Activated CD8-positive, alpha-beta memory T cell treated with anti-CD3 and anti-CD28 coated beads, Interleukin-2, amount 10 ng/mL, durations not matched to agents 7 days and 5 days (primary cell): Measurements from ENCODE around the gene ARPC4. TPM values are rescaled to one million over a fixed set of nuclear protein-coding genes. Genes with fewer than 3 reads are reported as not detected.

Experiments
- ATAC-seq: fragments of 150-1000 bp; cut with Tn5 transposase; one replicate; pipeline ENCODE4 v1.10.0; 2021; ENCODE audit warnings: moderate library complexity
- CTCF ChIA-PET: fragments of 350-600 bp; sonication (Branson Sonifier 250); formaldehyde crosslinking; loops from one replicate; lab custom pipeline; 2021; ENCODE audit warnings: antibody characterized with exemption; lab: Charles Lee
- DNase-seq: peaks from one replicate; pipeline ENCODE4 v3.0.0-alpha.2; 2020
- H3K27ac Mint-ChIP-seq: one replicate; pipeline ENCODE4 v1.8.0; 2021; ENCODE audit warnings: mild to moderate bottlenecking, mixed read lengths
- H3K27me3 Mint-ChIP-seq: one replicate; pipeline ENCODE4 v1.8.0; 2021; ENCODE audit warnings: mixed read lengths
- H3K36me3 Mint-ChIP-seq: one replicate; pipeline ENCODE4 v1.8.0; 2021; ENCODE audit warnings: mild to moderate bottlenecking, mixed read lengths
- H3K4me1 Mint-ChIP-seq: one replicate; pipeline ENCODE4 v1.8.0; 2021; ENCODE audit warnings: mixed read lengths
- H3K4me3 Mint-ChIP-seq: one replicate; pipeline ENCODE4 v1.8.0; 2021; ENCODE audit warnings: mild to moderate bottlenecking, moderate library complexity, mixed read lengths
- H3K9me3 Mint-ChIP-seq: one replicate; pipeline ENCODE4 v1.8.0; 2022; ENCODE audit warnings: low read depth, mixed read lengths
- total RNA-seq, 2 experiments: library from RNA; stranded (reverse); gene quantifications; one replicate each; pipeline ENCODE4 v1.2.3, GENCODE V29; 2021

The ARPC4 gene
- total RNA-seq, 2 experiments from 2014 or later: 274 to 300 TPM

- Mint-ChIP-seq H3K27ac (peak overlapping the region; percentile 99), H3K36me3 (peaks cover 53% of the 10 kb centered on the region), H3K9me3 (no peaks in the 10 kb centered on the region), H3K4me3 (no peak overlapping the region), H3K4me1 (peaks cover 54% of the 10 kb centered on the region), H3K27me3 (no peaks in the 10 kb centered on the region)
- CTCF ChIA-PET: interaction anchor here (1.0 to 4.0 kb wide), 4 partner anchors 15 to 124 kb away, joined by 3 to 24 read pairs (median 4); partner anchors contain the start of genes ARPC4 and TADA3
- ATAC-seq (no peak), DNase-seq (no peak)
Observed at GRCh38 chr3:9806688-9807589, 14.1 kb downstream of the ARPC4 start.

GRCh38 chr3:9807981-9808344 is 15.1 kb downstream of the ARPC4 start:
- H3K36me3 Mint-ChIP-seq: peaks cover 49% of the 10 kb centered on the region
- no peak overlapping the region for H3K4me3 Mint-ChIP-seq
- peak overlapping the region; percentile 99 for H3K27ac Mint-ChIP-seq
- no peaks in the 10 kb centered on the region for H3K9me3 Mint-ChIP-seq
- no peaks in the 10 kb centered on the region for H3K27me3 Mint-ChIP-seq
- DNase-seq (no peak), ATAC-seq (no peak)
- H3K4me1 Mint-ChIP-seq: peaks cover 54% of the 10 kb centered on the region
- CTCF ChIA-PET: interaction anchor here (0.9 to 4.0 kb wide), 7 partner anchors 16 to 125 kb away, joined by 3 to 24 read pairs (median 7); partner anchors contain the start of genes ARPC4, BRPF1 and TADA3

- ATAC-seq (peak; percentile 68), DNase-seq (peak; percentile 81)
- peaks cover 48% of the 10 kb centered on the region for H3K36me3 Mint-ChIP-seq
- CTCF ChIA-PET: interaction anchor here (0.9 to 4.0 kb wide), 11 partner anchors 17 to 455 kb away, joined by 3 to 24 read pairs (median 5); partner anchors contain the start of genes ARPC4, BRPF1 and TADA3
- peak overlapping the region; percentile 85 for H3K4me3 Mint-ChIP-seq
- H3K4me1 Mint-ChIP-seq: peaks cover 54% of the 10 kb centered on the region
- no peaks in the 10 kb centered on the region for H3K9me3 Mint-ChIP-seq
- H3K27ac Mint-ChIP-seq: peak overlapping the region; percentile 99
- no peaks in the 10 kb centered on the region for H3K27me3 Mint-ChIP-seq
Observed at GRCh38 chr3:9808345-9809037, 15.6 kb downstream of the ARPC4 start.

- H3K36me3 Mint-ChIP-seq: peaks cover 43% of the 10 kb centered on the region
- no peaks in the 10 kb centered on the region for H3K9me3 Mint-ChIP-seq
- peak overlapping the region; percentile 85 for H3K4me3 Mint-ChIP-seq
- H3K27me3 Mint-ChIP-seq: no peaks in the 10 kb centered on the region
- DNase-seq (no peak), ATAC-seq (peak; percentile 10)
- H3K27ac Mint-ChIP-seq: peak overlapping the region; percentile 99
- H3K4me1 Mint-ChIP-seq: peaks cover 53% of the 10 kb centered on the region
- CTCF ChIA-PET: interaction anchor here (0.6 to 4.0 kb wide), 11 partner anchors 17 to 456 kb away, joined by 3 to 24 read pairs (median 4); partner anchors contain the start of genes ARPC4, BRPF1 and TADA3
Observed at GRCh38 chr3:9809239-9809614, 16.3 kb downstream of the ARPC4 start.

GRCh38 chr3:9809615-9810432 is 16.9 kb downstream of the ARPC4 start, which contains the start of gene TTLL3:
Gene TTLL3 (plus strand): TSS chr3:9810262. CDS start chr3:9810662, 400 bp downstream.
- H3K4me1 Mint-ChIP-seq: peaks cover 48% of the 10 kb centered on the region
- ATAC-seq (peak; percentile 67), DNase-seq (peak; percentile 64)
- no peaks in the 10 kb centered on the region for H3K9me3 Mint-ChIP-seq
- H3K27ac Mint-ChIP-seq: peak within 1 kb of the TSS; percentile 99
- no peaks in the 10 kb centered on the region for H3K27me3 Mint-ChIP-seq
- peaks cover 38% of the 10 kb centered on the region for H3K36me3 Mint-ChIP-seq
- CTCF ChIA-PET: interaction anchor here (0.6 to 4.0 kb wide), 9 partner anchors 18 to 457 kb away, joined by 3 to 24 read pairs (median 4); partner anchors contain the start of genes ARPC4, BRPF1 and TADA3
- H3K4me3 Mint-ChIP-seq: peak within 1 kb of the TSS; percentile 85

- no peak overlapping the region for H3K27ac Mint-ChIP-seq
- CTCF ChIA-PET: interaction anchor here (2.3 to 4.0 kb wide), 2 partner anchors 19 to 83 kb away, joined by 5 to 24 read pairs; partner anchors contain the start of genes ARPC4 and TADA3
Observed at GRCh38 chr3:9810433-9810770, 17.5 kb downstream of the ARPC4 start.

GRCh38 chr3:9810846-9811245 is 18.0 kb downstream of the ARPC4 start:
- DNase-seq (no peak), ATAC-seq (no peak)
- peaks cover 30% of the 10 kb centered on the region for H3K36me3 Mint-ChIP-seq
- no peaks in the 10 kb centered on the region for H3K9me3 Mint-ChIP-seq
- CTCF ChIA-PET: interaction anchor here (2.3 kb wide), 1 partner anchor 83 kb away, joined by 5 read pairs; no protein-coding TSS in a partner anchor
- H3K4me1 Mint-ChIP-seq: peaks cover 42% of the 10 kb centered on the region
- H3K4me3 Mint-ChIP-seq: peak overlapping the region; percentile 19
- H3K27ac Mint-ChIP-seq: peak overlapping the region; percentile 50
- H3K27me3 Mint-ChIP-seq: no peaks in the 10 kb centered on the region

More at GRCh38 chr3:9810433-9810770, 17.5 kb downstream of the ARPC4 start:
- Mint-ChIP-seq H3K4me1 (peaks cover 44% of the 10 kb centered on the region), H3K36me3 (peaks cover 32% of the 10 kb centered on the region), H3K9me3 (no peaks in the 10 kb centered on the region), H3K4me3 (peak overlapping the region; percentile 19), H3K27me3 (no peaks in the 10 kb centered on the region)
- ATAC-seq: no peak
- no peak for DNase-seq

DNA sequence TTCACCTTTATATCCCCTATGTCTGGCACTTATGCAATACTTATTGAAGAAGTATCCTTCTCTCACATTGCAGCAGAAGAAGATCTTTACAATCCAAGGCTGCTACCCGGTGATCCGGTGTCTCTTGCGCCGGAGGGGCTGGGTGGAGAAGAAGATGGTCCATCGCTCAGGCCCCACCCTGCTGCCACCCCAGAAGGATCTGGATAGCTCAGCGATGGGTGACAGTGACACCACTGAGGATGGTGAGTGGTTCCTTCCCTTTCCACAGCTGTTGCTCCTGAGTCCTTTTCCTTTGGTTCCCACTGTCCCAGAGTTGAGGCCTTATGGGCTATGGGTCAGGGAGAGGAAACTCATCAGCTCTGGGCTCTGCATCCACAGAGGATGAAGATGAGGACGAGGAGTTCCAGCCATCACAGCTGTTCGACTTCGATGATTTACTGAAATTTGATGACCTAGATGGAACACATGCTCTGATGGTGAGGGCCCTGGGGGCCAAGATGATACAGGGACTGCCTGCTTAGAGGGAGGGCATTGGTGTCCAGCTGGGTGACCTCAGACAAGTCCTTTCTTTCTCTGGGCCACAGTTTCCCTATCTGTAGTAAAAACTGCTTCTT is 20.1 kb downstream of the ARPC4 start:
- DNase-seq (no peak), ATAC-seq (no peak)
- H3K9me3 Mint-ChIP-seq: no peaks in the 10 kb centered on the region
- CTCF ChIA-PET: interaction anchor here (0.6 kb wide), 1 partner anchor 11 kb away, joined by 5 read pairs; no protein-coding TSS in a partner anchor
- peaks cover 21% of the 10 kb centered on the region for H3K36me3 Mint-ChIP-seq
- no peak overlapping the region for H3K27ac Mint-ChIP-seq
- no peak overlapping the region for H3K4me3 Mint-ChIP-seq
- H3K27me3 Mint-ChIP-seq: no peaks in the 10 kb centered on the region
- H3K4me1 Mint-ChIP-seq: peaks cover 26% of the 10 kb centered on the region

DNA sequence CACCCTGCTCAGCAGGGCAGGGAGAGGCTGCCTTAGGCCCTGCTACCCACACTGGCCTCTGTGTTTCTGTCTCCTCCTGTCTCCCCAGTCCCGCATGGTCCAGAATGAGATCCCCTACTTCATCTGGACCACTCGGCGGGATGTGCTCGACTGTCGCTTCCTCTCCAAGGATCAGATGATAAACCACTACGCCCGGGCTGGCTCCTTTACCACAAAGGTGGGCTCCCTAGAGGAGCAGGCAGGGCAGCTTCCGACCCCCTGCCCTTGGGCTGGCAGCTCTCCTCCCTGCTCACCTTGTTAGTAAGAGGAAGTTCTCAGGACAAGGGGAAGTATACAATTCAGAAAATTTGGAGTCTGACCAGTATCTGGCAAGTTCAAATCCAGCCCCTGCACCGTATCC is 23.1 kb downstream of the ARPC4 start:
- CTCF ChIA-PET: no interaction called here
- no peak overlapping the region for H3K4me3 Mint-ChIP-seq
- DNase-seq (no peak), ATAC-seq (no peak)
- peaks cover 15% of the 10 kb centered on the region for H3K36me3 Mint-ChIP-seq
- no peaks in the 10 kb centered on the region for H3K27me3 Mint-ChIP-seq
- H3K27ac Mint-ChIP-seq: no peak overlapping the region
- no peaks in the 10 kb centered on the region for H3K9me3 Mint-ChIP-seq
- peaks cover 3% of the 10 kb centered on the region for H3K4me1 Mint-ChIP-seq

- DNase-seq (no peak), ATAC-seq (no peak)
- CTCF ChIA-PET: no interaction called here
- no peaks in the 10 kb centered on the region for H3K9me3 Mint-ChIP-seq
- H3K27me3 Mint-ChIP-seq: no peaks in the 10 kb centered on the region
- no peak overlapping the region for H3K4me3 Mint-ChIP-seq
- no peak overlapping the region for H3K27ac Mint-ChIP-seq
- peaks cover 8% of the 10 kb centered on the region for H3K36me3 Mint-ChIP-seq
- H3K4me1 Mint-ChIP-seq: no peaks in the 10 kb centered on the region
Observed at GRCh38 chr3:9817436-9817835, 24.6 kb downstream of the ARPC4 start.

DNA sequence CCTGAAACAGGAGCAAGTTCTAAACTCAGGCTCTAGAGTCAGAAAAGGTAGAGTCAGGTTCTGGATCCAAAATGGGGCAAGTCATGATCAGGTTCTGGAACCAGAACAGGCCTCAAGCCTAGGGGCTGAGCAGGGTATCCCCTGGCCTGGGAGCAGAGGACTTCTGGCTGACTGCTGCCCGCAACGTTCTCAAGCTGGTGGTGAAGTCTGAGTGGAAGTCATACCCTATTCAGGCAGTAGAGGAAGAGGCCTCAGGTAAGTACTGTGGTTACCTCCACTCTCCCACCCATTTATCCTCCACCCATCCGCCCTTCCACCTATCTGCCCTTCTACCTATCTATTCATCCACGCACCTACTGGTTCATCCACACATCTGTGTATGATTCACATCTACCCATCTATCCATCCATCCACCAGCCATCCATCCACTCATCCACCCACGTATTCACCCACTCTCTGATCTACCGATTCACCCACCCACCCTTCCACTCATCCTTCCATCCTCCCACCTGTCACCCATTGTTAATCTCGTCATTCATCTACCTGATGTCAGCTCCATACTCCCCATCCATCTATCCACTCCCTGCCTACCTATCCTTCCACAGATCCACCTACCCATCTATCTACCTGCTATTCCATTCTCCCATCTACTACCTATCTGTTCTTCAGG is 25.9 kb downstream of the ARPC4 start:
- H3K9me3 Mint-ChIP-seq: no peaks in the 10 kb centered on the region
- H3K27me3 Mint-ChIP-seq: no peaks in the 10 kb centered on the region
- no peak overlapping the region for H3K4me3 Mint-ChIP-seq
- H3K4me1 Mint-ChIP-seq: no peaks in the 10 kb centered on the region
- peaks cover 3% of the 10 kb centered on the region for H3K36me3 Mint-ChIP-seq
- CTCF ChIA-PET: no interaction called here
- no peak overlapping the region for H3K27ac Mint-ChIP-seq
- DNase-seq: no peak
- ATAC-seq: no peak

DNA sequence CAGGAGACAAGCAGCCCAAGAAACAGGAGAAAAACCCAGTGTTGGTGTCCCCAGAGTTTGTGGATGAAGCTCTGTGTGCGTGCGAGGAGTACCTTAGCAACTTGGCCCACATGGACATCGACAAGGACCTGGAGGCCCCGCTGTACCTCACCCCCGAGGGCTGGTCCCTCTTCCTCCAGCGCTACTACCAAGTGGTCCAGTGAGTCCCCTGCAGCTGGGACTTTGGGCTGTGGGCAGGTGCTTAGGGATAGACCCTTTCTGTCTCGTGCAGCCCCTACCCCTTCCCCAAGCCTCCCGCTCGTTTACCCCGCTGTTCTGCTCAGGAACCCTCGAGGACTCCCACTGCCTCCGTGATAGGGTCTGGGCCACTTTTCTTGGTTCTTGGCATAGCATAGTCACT is 27.7 kb downstream of the ARPC4 start:
- H3K4me3 Mint-ChIP-seq: no peak overlapping the region
- no peak overlapping the region for H3K27ac Mint-ChIP-seq
- DNase-seq (no peak), ATAC-seq (no peak)
- H3K9me3 Mint-ChIP-seq: no peaks in the 10 kb centered on the region
- CTCF ChIA-PET: no interaction called here
- no peaks in the 10 kb centered on the region for H3K27me3 Mint-ChIP-seq
- H3K36me3 Mint-ChIP-seq: peaks cover 2% of the 10 kb centered on the region
- no peaks in the 10 kb centered on the region for H3K4me1 Mint-ChIP-seq
